PFSK-1 (cell line): ENCODE measurements around the gene GSX1.

ENCODE experiments used
- FOXP2 ChIP-seq: optimal IDR thresholded peaks from 2 replicates; pipeline ENCODE3; 2011; ENCODE audit warnings: borderline replicate concordance, control low read depth, inconsistent platforms; ENCODE audit not compliant: insufficient read depth; ENCODE audit errors: extremely low read length, extremely low read depth
- POLR2AphosphoS5 ChIP-seq: IDR thresholded peaks from 2 replicates; pipeline ENCODE4 v1.6.1; 2012; ENCODE audit warnings: low read depth, mild to moderate bottlenecking, control low read depth, low read length, moderate library complexity
- SIN3A ChIP-seq: IDR thresholded peaks from 2 replicates; pipeline ENCODE4 v1.6.1; 2012; ENCODE audit warnings: mild to moderate bottlenecking, low read length, moderate library complexity, borderline replicate concordance; ENCODE audit not compliant: insufficient read depth
- TAF1 ChIP-seq: IDR thresholded peaks from 2 replicates; pipeline ENCODE4 v1.6.1; 2012; ENCODE audit warnings: low read length, control low read depth, borderline replicate concordance; ENCODE audit not compliant: insufficient read depth
- TF ChIP-seq, protein P1 (sequence below), 2 experiments: IDR thresholded peaks; 2 replicates each; pipeline versions ENCODE4 v1.6.1 to v1.8.0; 2011 to 2012; ENCODE audit warnings: low read depth in 2 of 2, low read length in 2 of 2, control low read depth in 1 of 2, inconsistent platforms in 1 of 2, mild to moderate bottlenecking in 1 of 2, moderate library complexity in 1 of 2; ENCODE audit not compliant: insufficient read depth in 1 of 2

The GSX1 gene

DNA sequence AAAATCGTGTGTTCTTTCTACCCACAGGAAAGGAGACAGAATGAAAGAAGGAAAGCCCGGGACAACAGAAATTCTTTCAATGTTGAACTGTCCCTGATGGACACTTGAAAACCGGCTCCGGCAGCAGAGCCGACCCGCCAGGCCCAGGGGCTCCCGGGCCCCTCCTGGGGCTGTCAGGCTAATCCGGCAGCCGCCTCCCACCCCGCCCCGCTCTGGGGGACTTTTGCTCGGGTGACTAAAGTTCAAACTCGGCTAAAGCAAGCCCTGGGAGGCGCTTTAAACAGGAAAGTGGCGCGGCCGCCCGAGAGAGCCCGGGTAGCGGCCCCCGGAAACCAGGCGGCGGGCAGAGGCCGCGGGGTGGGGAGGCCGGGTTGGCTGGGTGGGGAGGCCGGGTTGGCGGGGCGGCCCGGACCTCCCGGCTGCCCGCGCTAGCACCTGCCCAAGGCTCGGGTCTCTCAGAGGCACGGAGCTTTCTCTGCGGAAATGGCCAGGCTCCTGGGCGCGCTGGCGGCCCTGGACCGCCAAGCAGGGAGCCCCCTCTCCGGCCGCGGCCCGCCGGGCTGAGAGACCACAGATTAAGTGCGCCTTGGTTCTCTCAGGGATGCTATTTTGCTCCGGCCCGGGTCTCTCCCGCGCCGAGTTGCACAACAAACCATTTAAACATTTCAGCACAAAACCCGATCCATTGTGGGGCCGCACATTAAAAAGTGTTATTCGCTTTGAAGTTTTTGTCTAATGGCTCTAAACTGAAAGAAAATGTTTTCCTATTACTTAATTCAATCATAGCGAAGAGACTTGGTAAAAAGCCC lies 2.6 kb upstream of the GSX1 start:
- TF ChIP-seq POLR2AphosphoS5 (no peak), SIN3A (no peak), FOXP2 (no peak), TAF1 (no peak)
- TF ChIP-seq, protein P1, sequence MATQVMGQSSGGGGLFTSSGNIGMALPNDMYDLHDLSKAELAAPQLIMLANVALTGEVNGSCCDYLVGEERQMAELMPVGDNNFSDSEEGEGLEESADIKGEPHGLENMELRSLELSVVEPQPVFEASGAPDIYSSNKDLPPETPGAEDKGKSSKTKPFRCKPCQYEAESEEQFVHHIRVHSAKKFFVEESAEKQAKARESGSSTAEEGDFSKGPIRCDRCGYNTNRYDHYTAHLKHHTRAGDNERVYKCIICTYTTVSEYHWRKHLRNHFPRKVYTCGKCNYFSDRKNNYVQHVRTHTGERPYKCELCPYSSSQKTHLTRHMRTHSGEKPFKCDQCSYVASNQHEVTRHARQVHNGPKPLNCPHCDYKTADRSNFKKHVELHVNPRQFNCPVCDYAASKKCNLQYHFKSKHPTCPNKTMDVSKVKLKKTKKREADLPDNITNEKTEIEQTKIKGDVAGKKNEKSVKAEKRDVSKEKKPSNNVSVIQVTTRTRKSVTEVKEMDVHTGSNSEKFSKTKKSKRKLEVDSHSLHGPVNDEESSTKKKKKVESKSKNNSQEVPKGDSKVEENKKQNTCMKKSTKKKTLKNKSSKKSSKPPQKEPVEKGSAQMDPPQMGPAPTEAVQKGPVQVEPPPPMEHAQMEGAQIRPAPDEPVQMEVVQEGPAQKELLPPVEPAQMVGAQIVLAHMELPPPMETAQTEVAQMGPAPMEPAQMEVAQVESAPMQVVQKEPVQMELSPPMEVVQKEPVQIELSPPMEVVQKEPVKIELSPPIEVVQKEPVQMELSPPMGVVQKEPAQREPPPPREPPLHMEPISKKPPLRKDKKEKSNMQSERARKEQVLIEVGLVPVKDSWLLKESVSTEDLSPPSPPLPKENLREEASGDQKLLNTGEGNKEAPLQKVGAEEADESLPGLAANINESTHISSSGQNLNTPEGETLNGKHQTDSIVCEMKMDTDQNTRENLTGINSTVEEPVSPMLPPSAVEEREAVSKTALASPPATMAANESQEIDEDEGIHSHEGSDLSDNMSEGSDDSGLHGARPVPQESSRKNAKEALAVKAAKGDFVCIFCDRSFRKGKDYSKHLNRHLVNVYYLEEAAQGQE (IDR thresholded peaks at IDR 0.05; ENCODE audit: insufficient read depth in 1 of 2, low read depth in 2 of 2, low read length in 2 of 2) = no peak

DNA sequence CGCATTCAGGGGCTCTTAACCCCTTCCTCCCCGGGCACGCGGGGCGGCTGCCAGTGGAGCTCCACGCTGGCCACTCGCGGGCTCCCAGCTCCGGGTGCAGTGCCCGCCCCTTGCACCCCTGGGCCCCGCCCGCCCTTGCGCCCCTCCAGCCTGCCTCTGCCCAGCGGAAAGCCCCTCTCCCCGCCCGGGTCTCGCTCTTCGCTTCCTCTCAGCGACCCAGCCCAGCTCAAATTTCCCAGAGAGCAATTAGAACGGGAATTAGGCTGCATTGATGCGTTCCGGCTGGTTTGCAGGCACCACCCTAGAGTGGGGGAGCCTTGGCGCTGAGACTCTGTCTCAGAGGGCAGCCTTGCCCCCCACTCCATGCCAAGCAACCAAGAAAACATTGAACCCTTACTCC lies 1.8 kb upstream of the GSX1 start:
- TF ChIP-seq TAF1 = no peak
- TF ChIP-seq, protein P1 (IDR thresholded peaks at IDR 0.05; ENCODE audit: insufficient read depth in 1 of 2, low read depth in 2 of 2, low read length in 2 of 2) = no peak
- TF ChIP-seq SIN3A = no peak
- no peak for TF ChIP-seq FOXP2
- TF ChIP-seq POLR2AphosphoS5 = no peak

DNA sequence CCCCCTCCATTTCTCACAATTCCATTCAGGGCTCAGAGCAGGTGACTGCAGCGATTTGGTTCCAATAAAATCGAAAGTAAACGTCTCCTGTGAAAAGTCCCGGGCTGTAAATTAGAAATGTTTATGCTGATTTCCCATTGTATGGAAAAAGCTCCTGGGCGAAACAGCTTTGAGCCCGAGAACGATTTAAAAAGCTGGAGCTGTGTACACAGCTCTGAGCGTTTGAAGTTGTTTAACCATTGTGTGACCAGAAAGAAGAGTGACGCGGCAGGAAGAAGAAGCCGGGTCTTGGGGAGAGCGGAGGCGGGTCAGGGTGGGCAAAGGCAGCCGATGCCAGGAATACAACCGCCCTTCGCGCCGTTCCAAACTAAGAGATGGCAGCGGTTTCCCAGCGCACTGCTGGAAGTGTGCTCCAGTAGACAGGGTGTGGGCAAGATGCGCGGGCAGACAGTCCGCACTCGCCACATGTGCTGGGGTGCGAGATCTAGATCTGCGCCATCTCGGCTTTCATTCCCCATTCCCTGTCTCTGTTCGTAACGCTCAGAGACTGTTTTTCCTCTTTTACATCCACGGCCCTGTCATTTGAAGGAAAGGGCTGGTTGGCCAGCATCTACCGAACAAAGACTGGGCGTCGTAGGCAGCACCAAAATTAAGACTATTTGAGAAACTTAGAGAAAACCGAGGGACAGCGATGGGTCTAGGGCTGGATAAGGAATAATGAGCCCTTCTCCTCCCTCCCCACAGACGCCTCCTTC lies 960 bp upstream of the GSX1 start:
- TF ChIP-seq SIN3A (no peak), FOXP2 (no peak), POLR2AphosphoS5 (no peak), TAF1 (no peak)
- TF ChIP-seq, protein P1 (IDR thresholded peaks at IDR 0.05; ENCODE audit: insufficient read depth in 1 of 2, low read depth in 2 of 2, low read length in 2 of 2) = no peak

DNA sequence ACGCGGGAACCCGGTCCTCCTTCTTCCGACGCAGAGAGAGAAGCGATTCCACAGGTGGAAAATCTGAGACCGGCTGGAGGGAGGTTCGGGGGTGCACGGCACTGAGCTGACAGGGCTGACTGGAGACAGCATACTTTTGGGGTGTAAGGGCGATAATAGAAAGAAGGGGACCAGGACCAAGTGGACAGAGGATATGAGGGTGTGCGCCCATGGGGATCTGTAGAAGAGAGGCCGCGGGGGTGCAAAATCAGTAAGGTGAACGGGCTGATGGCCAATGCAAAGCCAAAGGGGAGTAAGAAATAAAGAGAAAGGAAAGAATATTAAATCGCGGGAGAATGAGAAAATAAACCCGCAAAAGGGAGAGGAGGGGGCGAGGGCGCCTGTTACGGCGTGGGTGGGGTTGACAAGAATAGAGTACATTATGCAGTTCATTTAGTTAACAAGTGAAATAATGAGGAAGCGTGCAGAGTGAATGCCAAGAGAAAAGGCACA lies 336 bp upstream of the GSX1 start:
- TF ChIP-seq SIN3A (no peak), POLR2AphosphoS5 (no peak), TAF1 (no peak), FOXP2 (no peak)
- TF ChIP-seq, protein P1 (IDR thresholded peaks at IDR 0.05; ENCODE audit: insufficient read depth in 1 of 2, low read depth in 2 of 2, low read length in 2 of 2) = no peak
